GM21786 (cell line): Measurements from ENCODE around the gene SECTM1.

ENCODE experiments used
- ATAC-seq: cut with Tn5 transposase; IDR thresholded peaks from one replicate; pipeline ENCODE4 v1.9.1; 2021; ENCODE audit not compliant: unreplicated experiment

The SECTM1 gene

GRCh38 chr17:82300707-82301270, 32.8 kb downstream of the SECTM1 start:
- no peak for ATAC-seq

- no peak for ATAC-seq
These were observed 33.3 kb downstream of the SECTM1 start for GRCh38 chr17:82300228-82300627.

- no peak for ATAC-seq
These were observed 34.1 kb downstream of the SECTM1 start for GRCh38 chr17:82299452-82299851.

GRCh38 chr17:82298538-82299421, 34.8 kb downstream of the SECTM1 start:
- ATAC-seq: no peak

GRCh38 chr17:82297714-82298537, 35.6 kb downstream of the SECTM1 start:
- peak; percentile 54 for ATAC-seq

DNA sequence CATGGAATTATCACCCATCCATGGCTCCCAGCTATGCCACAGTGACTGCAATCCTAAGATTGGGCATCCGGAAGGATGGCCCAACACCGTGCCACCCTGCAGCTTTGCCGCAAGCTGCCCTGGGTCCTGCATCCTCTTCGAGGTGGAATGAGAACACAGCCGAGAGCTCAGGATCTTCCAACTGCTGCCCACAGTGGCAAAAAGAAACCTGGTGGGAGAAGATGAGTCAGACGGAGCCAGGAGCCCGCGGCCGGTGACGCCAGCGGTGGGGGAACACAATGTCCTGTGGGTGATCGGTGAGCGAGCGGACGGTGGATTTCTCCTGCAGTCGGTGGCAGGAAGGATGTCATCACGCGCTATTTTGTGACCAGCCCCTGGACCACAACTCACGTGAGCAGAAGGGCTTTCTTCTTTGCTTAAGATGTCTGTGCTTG, 36.3 kb downstream of the SECTM1 start:
- no peak for ATAC-seq

DNA sequence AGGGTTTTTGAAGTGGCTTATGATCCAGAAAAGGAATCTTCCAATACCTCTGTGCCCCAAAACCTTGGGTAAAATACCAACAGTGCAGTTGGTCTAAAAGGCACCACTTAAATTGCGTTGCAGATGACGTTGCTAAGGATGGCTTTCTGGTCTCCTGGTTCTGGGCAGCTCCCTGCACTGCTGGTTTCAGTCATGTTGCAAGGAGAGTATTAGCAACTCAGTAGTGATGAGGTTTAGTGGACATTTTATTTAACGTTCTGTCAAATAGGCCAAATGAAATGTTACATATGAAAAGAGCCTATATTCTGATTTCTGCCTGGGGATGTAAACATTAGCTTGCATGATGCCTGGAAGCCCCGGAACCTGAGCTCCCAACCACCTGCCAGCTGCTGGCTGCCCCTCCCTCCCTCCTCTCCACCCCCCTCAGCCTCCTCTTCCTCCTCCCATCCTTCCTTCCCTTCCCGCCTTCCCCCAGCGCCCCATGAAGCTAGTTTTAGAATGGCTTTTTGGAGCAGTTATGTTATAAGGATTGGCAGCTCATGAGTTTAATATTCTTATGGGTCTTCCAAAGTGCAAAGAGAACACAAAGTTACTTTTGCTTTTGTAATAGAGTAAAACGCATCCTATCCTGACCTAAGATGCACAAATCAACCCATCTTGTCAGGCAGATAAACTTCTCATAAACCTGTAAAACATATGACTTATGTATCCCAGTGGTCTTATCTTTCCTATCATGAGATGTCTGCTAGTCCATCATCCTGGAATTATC, 36.9 kb downstream of the SECTM1 start:
- no peak for ATAC-seq

GRCh38 chr17:82295472-82295814, 38.1 kb downstream of the SECTM1 start:
- no peak for ATAC-seq

- no peak for ATAC-seq
These were observed 39.3 kb downstream of the SECTM1 start for GRCh38 chr17:82294064-82294773.

DNA sequence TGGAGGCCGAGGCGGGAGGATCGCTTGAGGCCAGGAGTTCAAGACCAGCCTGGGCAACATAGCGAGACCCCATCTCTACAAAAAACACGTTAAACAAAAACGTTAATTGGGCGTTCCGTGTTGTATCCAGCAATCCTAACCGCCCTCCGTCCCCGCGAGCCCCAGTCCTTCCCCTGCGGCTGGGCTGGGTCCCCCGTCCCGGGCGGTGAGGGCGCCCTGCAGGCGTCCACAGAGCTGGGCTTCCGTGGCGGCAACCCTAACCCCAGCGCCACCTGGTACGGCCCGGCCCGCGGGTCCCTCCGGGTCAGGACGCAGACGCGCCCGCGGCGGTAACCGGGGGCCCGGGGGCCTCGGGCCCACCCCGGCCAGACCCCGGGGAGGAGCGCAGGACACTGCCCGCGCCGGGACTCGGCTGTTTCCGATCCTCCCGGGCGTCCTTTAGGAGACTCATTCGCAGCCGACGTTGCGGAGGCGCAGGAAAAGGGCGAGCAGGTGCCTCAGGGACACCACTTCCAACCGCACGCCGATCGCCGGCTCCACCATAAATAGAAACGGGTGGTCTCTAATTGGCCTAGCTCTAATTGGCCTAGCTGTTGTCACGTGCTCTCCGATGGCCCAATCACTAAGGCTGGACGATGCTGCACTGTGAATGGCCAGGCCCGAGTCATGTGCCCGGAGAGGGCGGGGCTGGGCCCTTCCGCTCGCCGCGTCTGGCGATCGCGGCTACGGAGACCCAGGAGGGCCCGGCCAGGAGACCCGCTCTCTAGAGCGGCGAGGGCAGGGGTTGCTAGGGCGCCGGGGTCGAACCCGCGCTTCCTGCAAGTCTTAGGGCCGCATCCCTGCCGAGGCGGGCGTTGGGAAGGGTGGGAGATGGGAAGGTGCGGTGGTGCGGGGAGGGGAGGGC, 41.1 kb downstream of the SECTM1 start:
- peak; percentile 95 for ATAC-seq

GRCh38 chr17:82291582-82292250, 41.9 kb downstream of the SECTM1 start:
- no peak for ATAC-seq

- no peak for ATAC-seq
These were observed 45.4 kb downstream of the SECTM1 start for GRCh38 chr17:82287868-82288801.

- no peak for ATAC-seq
These were observed 46.3 kb downstream of the SECTM1 start for GRCh38 chr17:82287013-82287867.

GRCh38 chr17:82285141-82285540, 48.4 kb downstream of the SECTM1 start:
- no peak for ATAC-seq

- no peak for ATAC-seq
These were observed 50.3 kb downstream of the SECTM1 start for GRCh38 chr17:82283208-82283749.
